ENCODE measurements around the gene BRD4.

Gene BRD4

DNA sequence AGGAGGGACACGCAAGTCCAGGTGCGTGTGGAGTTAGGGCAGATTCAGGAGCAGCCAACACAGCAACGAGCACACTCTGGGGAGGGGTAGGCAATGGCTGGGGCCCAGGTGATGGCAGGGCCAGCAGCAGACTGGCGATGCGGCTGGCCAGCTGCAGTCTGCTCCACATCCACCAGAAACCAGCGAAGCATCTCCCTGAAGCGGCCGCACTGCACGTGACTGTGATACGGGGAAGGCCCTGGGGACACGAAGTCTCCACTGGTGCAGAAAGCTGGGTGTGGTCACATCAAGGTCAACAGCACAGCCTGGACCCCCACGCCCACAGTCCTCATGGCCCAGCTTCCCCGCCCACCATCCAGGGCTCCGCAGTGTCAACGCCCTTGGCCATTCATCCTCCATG, 78.8 kb downstream of the BRD4 start:
- DNase-seq (ENCODE audit: extremely low spot score), result no peak
- TF ChIP-seq, protein P1, sequence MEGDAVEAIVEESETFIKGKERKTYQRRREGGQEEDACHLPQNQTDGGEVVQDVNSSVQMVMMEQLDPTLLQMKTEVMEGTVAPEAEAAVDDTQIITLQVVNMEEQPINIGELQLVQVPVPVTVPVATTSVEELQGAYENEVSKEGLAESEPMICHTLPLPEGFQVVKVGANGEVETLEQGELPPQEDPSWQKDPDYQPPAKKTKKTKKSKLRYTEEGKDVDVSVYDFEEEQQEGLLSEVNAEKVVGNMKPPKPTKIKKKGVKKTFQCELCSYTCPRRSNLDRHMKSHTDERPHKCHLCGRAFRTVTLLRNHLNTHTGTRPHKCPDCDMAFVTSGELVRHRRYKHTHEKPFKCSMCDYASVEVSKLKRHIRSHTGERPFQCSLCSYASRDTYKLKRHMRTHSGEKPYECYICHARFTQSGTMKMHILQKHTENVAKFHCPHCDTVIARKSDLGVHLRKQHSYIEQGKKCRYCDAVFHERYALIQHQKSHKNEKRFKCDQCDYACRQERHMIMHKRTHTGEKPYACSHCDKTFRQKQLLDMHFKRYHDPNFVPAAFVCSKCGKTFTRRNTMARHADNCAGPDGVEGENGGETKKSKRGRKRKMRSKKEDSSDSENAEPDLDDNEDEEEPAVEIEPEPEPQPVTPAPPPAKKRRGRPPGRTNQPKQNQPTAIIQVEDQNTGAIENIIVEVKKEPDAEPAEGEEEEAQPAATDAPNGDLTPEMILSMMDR (IDR thresholded peaks at IDR 0.05; ENCODE audit: control extremely low read depth, extremely low read depth, low read depth, missing control alignments), result no peak
- ChIA-PET CTCF (interaction anchor here (1.3 kb wide), 1 partner anchor 9 kb away, joined by 3 read pairs; no protein-coding TSS in a partner anchor), POLR2A (no interaction called here)

- ChIA-PET POLR2A (no interaction called here), CTCF (interaction anchor here (1.3 kb wide), 1 partner anchor 9 kb away, joined by 3 read pairs; no protein-coding TSS in a partner anchor)
- no peak for DNase-seq (ENCODE audit: extremely low spot score)
- TF ChIP-seq, protein P1 (IDR thresholded peaks at IDR 0.05; ENCODE audit: control extremely low read depth, extremely low read depth, low read depth, missing control alignments), result no peak
Observed at GRCh38 chr19:15253061-15253460, 79.3 kb downstream of the BRD4 start.

GRCh38 chr19:15252398-15253018, 79.8 kb downstream of the BRD4 start:
- TF ChIP-seq, protein P1 (IDR thresholded peaks at IDR 0.05; ENCODE audit: control extremely low read depth, extremely low read depth, low read depth, missing control alignments), result no peak
- ChIA-PET POLR2A (no interaction called here), CTCF (interaction anchor here (1.3 kb wide), 1 partner anchor 10 kb away, joined by 3 read pairs; no protein-coding TSS in a partner anchor)
- DNase-seq (ENCODE audit: extremely low spot score), result no peak

DNA sequence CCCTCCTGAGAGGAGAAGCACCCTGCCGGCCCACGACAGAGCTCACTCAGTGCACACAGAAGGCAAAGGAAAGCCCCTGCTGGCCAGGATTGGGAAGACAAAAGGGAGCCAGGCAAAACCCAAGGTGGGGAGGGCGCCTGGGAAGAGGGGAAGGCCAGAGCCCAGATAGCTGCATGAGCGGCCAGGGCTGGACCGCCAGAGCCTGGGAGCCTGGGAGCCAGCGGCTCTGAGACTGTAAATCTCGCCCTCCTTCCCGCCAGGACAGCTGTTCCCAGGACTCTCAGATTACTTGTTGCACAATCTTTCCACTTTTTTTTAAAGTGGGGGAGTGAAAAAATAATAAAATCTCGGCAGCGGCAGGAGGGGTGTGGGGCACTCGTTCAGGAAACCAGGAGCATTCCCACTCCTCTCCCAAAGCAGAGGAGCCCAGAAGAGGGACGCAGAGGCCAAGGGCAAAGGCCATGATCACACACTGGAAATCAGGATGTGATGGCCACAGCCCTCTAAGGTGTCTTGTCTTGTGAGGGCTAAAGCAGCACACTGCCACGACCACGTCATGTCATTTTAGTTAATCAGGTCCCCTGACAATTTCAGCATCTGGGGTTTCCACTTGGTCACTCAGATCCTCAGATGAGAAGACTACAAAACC, 80.5 kb downstream of the BRD4 start:
- POLR2A ChIA-PET, result no interaction called here
- CTCF ChIA-PET, result interaction anchor here (1.7 kb wide), 1 partner anchor 98 kb away, joined by 3 read pairs; no protein-coding TSS in a partner anchor
- no peak for DNase-seq (ENCODE audit: extremely low spot score)
- TF ChIP-seq, protein P1 (IDR thresholded peaks at IDR 0.05; ENCODE audit: control extremely low read depth, extremely low read depth, low read depth, missing control alignments), result no peak

GRCh38 chr19:15251010-15251748, 81.2 kb downstream of the BRD4 start:
- POLR2A ChIA-PET, result no interaction called here
- CTCF ChIA-PET, result interaction anchor here (1.1 to 1.7 kb wide), 3 partner anchors 12 to 306 kb away, joined by 3 to 5 read pairs (median 3); no protein-coding TSS in a partner anchor
- TF ChIP-seq, protein P1 (IDR thresholded peaks at IDR 0.05; ENCODE audit: control extremely low read depth, extremely low read depth, low read depth, missing control alignments), result no peak
- no peak for DNase-seq (ENCODE audit: extremely low spot score)

DNA sequence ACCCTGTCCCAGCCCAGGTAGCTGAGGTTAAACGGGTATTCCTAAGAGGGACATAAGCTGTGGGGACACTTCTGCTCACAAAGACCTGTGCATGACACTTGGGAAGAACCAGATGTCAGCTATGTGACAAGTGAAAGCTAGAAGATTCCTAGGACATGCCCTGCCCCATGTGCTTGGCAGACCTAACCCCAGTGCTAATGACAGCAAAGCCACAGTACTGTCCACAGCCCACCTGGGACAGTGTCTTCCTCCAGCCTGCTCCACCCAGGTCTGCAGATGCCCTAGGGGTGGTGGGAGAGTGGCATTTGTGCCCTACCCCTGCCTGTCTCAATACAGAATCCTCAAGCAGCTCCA, 81.7 kb downstream of the BRD4 start:
- POLR2A ChIA-PET, result no interaction called here
- TF ChIP-seq, protein P1 (IDR thresholded peaks at IDR 0.05; ENCODE audit: control extremely low read depth, extremely low read depth, low read depth, missing control alignments), result no peak
- DNase-seq (ENCODE audit: extremely low spot score), result no peak
- CTCF ChIA-PET, result interaction anchor here (1.1 to 1.7 kb wide), 3 partner anchors 12 to 306 kb away, joined by 3 to 5 read pairs (median 3); no protein-coding TSS in a partner anchor
